K562 (cell line): ENCODE results near the gene SQOR. TPM values are rescaled to one million over a fixed set of nuclear protein-coding genes. Genes with fewer than 3 reads are reported as not detected.
A peak's percentile ranks its signal among the peaks of the same experiment; 100 is the strongest.

Experiments
- ATAC-seq: fragments of 200-7000 bp; cut with Tn5 transposase; 3 replicates; pipeline ENCODE4 v1.9.1; 2020; ENCODE audit warnings: moderate library complexity
- BruUV-seq: library from RNA; stranded (reverse); fragments of 400-500 nt; replicated peaks from 2 replicates; lab custom pipeline; 2021; lab: Mats Ljungman, UMichigan
- CTCF ChIA-PET: fragments of 300-600 bp; formaldehyde crosslinking; extraction: SDS; loops from one replicate; lab custom pipeline; 2021; ENCODE audit warnings: low intra/inter-chr PET ratio; lab: Yijun Ruan, JAX
- POLR2A ChIA-PET: fragments of 300-600, 350-650 bp; sonication (Branson Sonifier 250); formaldehyde crosslinking; extraction: SDS; loops from one replicate; lab custom pipeline; 2021; ENCODE audit warnings: antibody characterized with exemption, inconsistent platforms; lab: Yijun Ruan, JAX
- DNase-seq, 4 experiments: peaks; one replicate each; pipeline versions ENCODE4 v3.0.0 to v3.0.0-alpha.2; 2011 to 2018; ENCODE audit warnings: low spot score in 3 of 4, mixed read lengths in 3 of 4; ENCODE audit errors: extremely low read depth in 1 of 4
- FAIRE-seq: peaks from 2 replicates; lab custom pipeline; 2011; peaks lifted over from hg19 to GRCh38; lab: Jason Lieb, UNC
- H2AFZ ChIP-seq: 2 replicates; pipeline ENCODE4 v1.6.0; 2011; ENCODE audit warnings: low read depth, low read length, control low read depth, inconsistent platforms
- H3K27ac ChIP-seq: fragments of 200-600 bp; 3 replicates; pipeline ENCODE4 v1.8.0; 2011; ENCODE audit warnings: low read depth, mild to moderate bottlenecking, control low read depth, inconsistent platforms, low read length, moderate library complexity, mixed read lengths; ENCODE audit errors: extremely low read depth
- H3K27me3 ChIP-seq, 2 experiments: fragments of 300-600 bp in 1 of 2; 2 replicates in 1 of 2; 3 replicates in 1 of 2; pipeline versions ENCODE4 v1.6.0 to v1.8.0; 2011; ENCODE audit warnings: inconsistent platforms in 2 of 2, low read length in 2 of 2, mild to moderate bottlenecking in 1 of 2, mixed read lengths in 1 of 2, moderate library complexity in 1 of 2; ENCODE audit not compliant: control insufficient read depth in 2 of 2, insufficient read depth in 2 of 2
- H3K36me3 ChIP-seq: fragments of 300-600 bp; 3 replicates; pipeline ENCODE4 v1.8.0; 2011; ENCODE audit warnings: mild to moderate bottlenecking, low read length, inconsistent platforms; ENCODE audit not compliant: control insufficient read depth, insufficient read depth
- H3K4me1 ChIP-seq, 2 experiments: fragments of 200-600 bp in 1 of 2; replicated peaks in 1 of 2; 2 replicates in 1 of 2; 3 replicates in 1 of 2; pipeline versions ENCODE4 v1.5.1 to v1.8.0; 2011; ENCODE audit warnings: inconsistent platforms in 2 of 2, low read length in 2 of 2, mild to moderate bottlenecking in 1 of 2, mixed read lengths in 1 of 2, moderate library complexity in 1 of 2; ENCODE audit not compliant: control insufficient read depth in 2 of 2, insufficient read depth in 2 of 2
- H3K4me2 ChIP-seq: 2 replicates; pipeline ENCODE4 v1.6.1; 2011; ENCODE audit warnings: low read length, control low read depth, inconsistent platforms, mixed read lengths; ENCODE audit not compliant: insufficient read depth
- H3K4me3 ChIP-seq: fragments of 200-600 bp; sonication (generic), shearing (Covaris generic); 2 replicates; pipeline ENCODE4 v1.5.1; 2016; ENCODE audit warnings: control low read depth, inconsistent platforms
- H3K79me2 ChIP-seq: fragments of 200-600 bp; 3 replicates; pipeline ENCODE4 v1.8.0; 2011; ENCODE audit warnings: low read length, inconsistent platforms; ENCODE audit not compliant: control insufficient read depth, insufficient read depth
- H3K9ac ChIP-seq, 2 experiments: 2 replicates each; pipeline versions ENCODE4 v1.6.0 to v1.6.1; 2011; ENCODE audit warnings: low read depth in 2 of 2, low read length in 2 of 2, control low read depth in 1 of 2, inconsistent platforms in 1 of 2, mild to moderate bottlenecking in 1 of 2, mixed read lengths in 1 of 2; ENCODE audit not compliant: insufficient read depth in 1 of 2
- H3K9me1 ChIP-seq: one replicate; pipeline ENCODE4 v1.6.0; 2011; ENCODE audit warnings: inconsistent platforms, mild to moderate bottlenecking, low read length, moderate library complexity; ENCODE audit not compliant: control insufficient read depth, insufficient read depth
- H3K9me3 ChIP-seq: replicated peaks from 2 replicates; pipeline ENCODE4 v1.5.1; 2011; ENCODE audit warnings: low read depth, low read length, inconsistent platforms; ENCODE audit not compliant: control insufficient read depth, insufficient read depth
- H4K20me1 ChIP-seq: replicated peaks from 2 replicates; pipeline ENCODE4 v1.6.1; 2011; ENCODE audit warnings: low read length, inconsistent platforms, mixed read lengths; ENCODE audit not compliant: control insufficient read depth, insufficient read depth
- NBN ChIP-seq: fragments of 450-650 bp; IDR thresholded peaks from 2 replicates; pipeline ENCODE4 v1.6.1; 2016; ENCODE audit warnings: low read depth, mild to moderate bottlenecking
- TEAD1 ChIP-seq, 2 experiments: fragments of 450-650 bp in 1 of 2; sonication (generic) in 1 of 2; formaldehyde crosslinking; IDR thresholded peaks; 2 replicates each; pipeline versions ENCODE4 v1.4.0 to v1.8.0; 2020 to 2022; ENCODE audit warnings: mild to moderate bottlenecking in 2 of 2, missing genetic modification reagents in 1 of 2
- ZBTB1 ChIP-seq: sonication (generic); formaldehyde crosslinking; IDR thresholded peaks from 2 replicates; pipeline ENCODE4 v1.8.1; 2023; ENCODE audit warnings: missing genetic modification reagents, low read depth, mild to moderate bottlenecking, borderline replicate concordance
- WGBS: fragments of 100-300 bp; shearing (Covaris generic); methylation state at CpG from one replicate; pipeline ENCODE4 v1.1.6; 2016; ENCODE audit warnings: low coverage, mixed read lengths; ENCODE audit not compliant: insufficient coverage; ENCODE audit errors: missing lambda C conversion rate; 5-methylcytosine and 5-hydroxymethylcytosine counted together
- in situ Hi-C: fragments of 300-500 bp; cut with MboI; formaldehyde crosslinking; loops from 4 replicates; pipeline ENCODE4 v1.15.0; 2018; ENCODE audit warnings: inconsistent platforms, mixed read lengths
- intact Hi-C: fragments of 100-400 bp; cut with micrococcal nuclease; formaldehyde crosslinking; loops from 2 replicates; pipeline ENCODE4 v1.14.2; 2022
- polyA plus RNA-seq, 8 experiments: library from polyadenylated mRNA; depleted of rRNA in 4 of 8; stranded (reverse) in 5 of 8; unstranded in 3 of 8; fragments of >200 nt; fragmentation: Nextera tagmentation in 2 of 8; fragmentation: Illumina TruSeq in 1 of 8; extraction: Ambion mirVana in 2 of 8; extraction: Trizol in 1 of 8; gene quantifications; 2 replicates each; pipeline versions ENCODE4 v1.2.1 to v1.2.3, GENCODE V29; 2011 to 2014; ENCODE audit warnings: inconsistent platforms in 1 of 8, missing spikeins in 1 of 8
- total RNA-seq, 7 experiments: library from RNA; depleted of rRNA in 6 of 7; stranded (reverse); fragments of >200 nt in 6 of 7; fragmentation: Illumina TruSeq in 2 of 7; extraction: Trizol in 2 of 7; gene quantifications; 2 replicates each; pipeline versions ENCODE4 v1.2.1 to v1.2.3, GENCODE V29; 2011 to 2021; ENCODE audit warnings: low replicate concordance in 1 of 7
- TF ChIP-seq, protein P1 (sequence below), 3 experiments: IDR thresholded peaks in 2 of 3; conservative IDR thresholded peaks in 1 of 3; 2 replicates each; pipeline ENCODE4 v1.5.1; 2011 to 2012; ENCODE audit warnings: low read length in 3 of 3, mild to moderate bottlenecking in 3 of 3, control low read depth in 2 of 3, improper control_type of control experiment in 1 of 3, inconsistent platforms in 1 of 3, low read depth in 1 of 3, mixed read lengths in 1 of 3, moderate library complexity in 1 of 3; ENCODE audit not compliant: insufficient read depth in 2 of 3

The SQOR gene
- total and polyA plus RNA-seq, 9 of the 15 experiments (the other 6 are each of a cell fraction or from before 2014, with no cell fraction given): 0.32 to 1.6 (median 1.1) TPM

DNA sequence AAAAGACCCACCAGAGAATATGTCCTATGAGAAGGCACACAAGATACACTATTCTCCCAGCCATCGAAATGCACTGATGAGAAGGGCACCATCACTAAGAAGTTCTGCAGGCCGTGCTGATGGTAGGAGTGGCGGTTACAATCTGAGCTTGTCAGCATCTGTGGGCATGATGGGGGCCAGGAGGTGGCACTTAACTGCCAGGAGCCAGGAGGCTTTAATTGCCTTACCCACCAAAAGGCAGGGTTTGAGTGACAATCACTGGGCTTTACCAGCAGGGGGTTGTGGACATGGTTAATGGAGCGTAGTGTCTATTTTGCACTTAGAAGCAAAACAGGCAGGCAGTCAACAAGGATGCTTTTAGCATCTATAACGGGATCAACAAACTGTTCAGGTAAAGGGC, 16.0 kb upstream of the SQOR start:
- BruUV-seq: no TSS peak
- Histone ChIP-seq H3K79me2 (no peaks in the 10 kb centered on the region), H3K4me3 (no peak overlapping the region), H2AFZ (no peak overlapping the region), H3K27ac (no peak overlapping the region), H3K9me1 (no peaks in the 10 kb centered on the region)
- 18% methylated on average over 5 of the region's 5 CpGs for WGBS
- in situ Hi-C loops (loop anchor here (25.0 kb wide), 1 partner anchor 432 kb away; the partner anchor contains the start of gene SHF), intact Hi-C loops (loop anchor here (10.0 kb wide), 1 partner anchor 454 kb away; no protein-coding TSS in a partner anchor)
- FAIRE-seq (peak; percentile 69), DNase-seq (peak in 1 of 4 experiments; percentile 17)
- CTCF ChIA-PET: no interaction called here
- TF ChIP-seq NBN (no peak), TEAD1 (CRISPR knock-in tag; IDR thresholded peaks at IDR 0.05) (no peak), ZBTB1 (CRISPR knock-in tag) (no peak)
- TF ChIP-seq, protein P1, sequence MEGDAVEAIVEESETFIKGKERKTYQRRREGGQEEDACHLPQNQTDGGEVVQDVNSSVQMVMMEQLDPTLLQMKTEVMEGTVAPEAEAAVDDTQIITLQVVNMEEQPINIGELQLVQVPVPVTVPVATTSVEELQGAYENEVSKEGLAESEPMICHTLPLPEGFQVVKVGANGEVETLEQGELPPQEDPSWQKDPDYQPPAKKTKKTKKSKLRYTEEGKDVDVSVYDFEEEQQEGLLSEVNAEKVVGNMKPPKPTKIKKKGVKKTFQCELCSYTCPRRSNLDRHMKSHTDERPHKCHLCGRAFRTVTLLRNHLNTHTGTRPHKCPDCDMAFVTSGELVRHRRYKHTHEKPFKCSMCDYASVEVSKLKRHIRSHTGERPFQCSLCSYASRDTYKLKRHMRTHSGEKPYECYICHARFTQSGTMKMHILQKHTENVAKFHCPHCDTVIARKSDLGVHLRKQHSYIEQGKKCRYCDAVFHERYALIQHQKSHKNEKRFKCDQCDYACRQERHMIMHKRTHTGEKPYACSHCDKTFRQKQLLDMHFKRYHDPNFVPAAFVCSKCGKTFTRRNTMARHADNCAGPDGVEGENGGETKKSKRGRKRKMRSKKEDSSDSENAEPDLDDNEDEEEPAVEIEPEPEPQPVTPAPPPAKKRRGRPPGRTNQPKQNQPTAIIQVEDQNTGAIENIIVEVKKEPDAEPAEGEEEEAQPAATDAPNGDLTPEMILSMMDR (IDR thresholded peaks at IDR 0.05 in 2 of 3, conservative IDR thresholded peaks at IDR 0.05 in 1 of 3; ENCODE audit: insufficient read depth in 2 of 3, low read depth in 1 of 3, low read length in 3 of 3): 0 out of 6 replicates have a peak, but pooled peaks of 2 of the 3 experiments have one; percentile 4 to 16
- TF ChIP-seq, all 486 proteins: peak for 1
- no peaks in the 10 kb centered on the region for H3K4me1 ChIP-seq
- H3K27me3 ChIP-seq: 0 out of 5 replicates have a peak, but pooled peaks cover 0 to 2% of the 10 kb centered on the region in 2 experiments
- H3K9me3 ChIP-seq: no peaks in the 10 kb centered on the region
- H4K20me1 ChIP-seq: no peaks in the 10 kb centered on the region
- no peak overlapping the region for H3K4me2 ChIP-seq
- no peaks in the 10 kb centered on the region for H3K36me3 ChIP-seq
- POLR2A ChIA-PET: no interaction called here
- no peak overlapping the region for H3K9ac ChIP-seq
- ATAC-seq: no peak
